Measurements from ENCODE around the gene MOV10L1. TPM values are rescaled to one million over a fixed set of nuclear protein-coding genes. Genes with fewer than 3 reads are reported as not detected.

The MOV10L1 gene
- total RNA-seq, 1 donor from 2014 or later, result not detected

DNA sequence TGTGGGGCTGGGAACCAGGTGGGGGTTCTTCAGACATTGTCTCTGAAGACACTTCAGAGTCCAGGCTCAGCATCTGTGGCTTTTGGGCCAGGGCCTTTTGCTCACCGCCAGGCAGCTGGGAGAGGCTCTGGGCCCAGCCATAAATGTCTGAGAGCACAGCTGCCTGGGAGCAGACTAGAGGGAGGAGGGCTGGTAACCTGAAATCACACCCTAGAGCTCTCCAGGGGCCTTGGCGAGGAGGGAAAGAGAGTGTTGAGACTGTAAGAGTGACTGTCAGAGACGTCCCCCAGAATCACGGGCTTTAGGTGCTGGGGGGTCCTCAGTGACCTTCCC is 100.0 kb downstream of the MOV10L1 start:
- H3K4me3 ChIP-seq, result peak overlapping the region; percentile 58 to 62
- H3K27ac ChIP-seq, result peak overlapping the region; percentile 77 to 89
- H3K9me3 ChIP-seq, result no peaks in the 10 kb centered on the region
- peaks cover 9 to 36% of the 10 kb centered on the region in 2 donors for H3K4me1 ChIP-seq
- DNase-seq (ENCODE audit: low spot score in 2 of 2), result no peak
- intact Hi-C loops (cut with DNase I), result loop anchor here (5.0 kb wide), 2 partner anchors 228 to 273 kb away; partner anchors contain the start of genes ALG12, CRELD2 and PIM3
- H3K36me3 ChIP-seq, result peaks cover 13 to 18% of the 10 kb centered on the region in 2 donors
- H3K27me3 ChIP-seq, result no peaks in the 10 kb centered on the region
- TF ChIP-seq, protein P1, sequence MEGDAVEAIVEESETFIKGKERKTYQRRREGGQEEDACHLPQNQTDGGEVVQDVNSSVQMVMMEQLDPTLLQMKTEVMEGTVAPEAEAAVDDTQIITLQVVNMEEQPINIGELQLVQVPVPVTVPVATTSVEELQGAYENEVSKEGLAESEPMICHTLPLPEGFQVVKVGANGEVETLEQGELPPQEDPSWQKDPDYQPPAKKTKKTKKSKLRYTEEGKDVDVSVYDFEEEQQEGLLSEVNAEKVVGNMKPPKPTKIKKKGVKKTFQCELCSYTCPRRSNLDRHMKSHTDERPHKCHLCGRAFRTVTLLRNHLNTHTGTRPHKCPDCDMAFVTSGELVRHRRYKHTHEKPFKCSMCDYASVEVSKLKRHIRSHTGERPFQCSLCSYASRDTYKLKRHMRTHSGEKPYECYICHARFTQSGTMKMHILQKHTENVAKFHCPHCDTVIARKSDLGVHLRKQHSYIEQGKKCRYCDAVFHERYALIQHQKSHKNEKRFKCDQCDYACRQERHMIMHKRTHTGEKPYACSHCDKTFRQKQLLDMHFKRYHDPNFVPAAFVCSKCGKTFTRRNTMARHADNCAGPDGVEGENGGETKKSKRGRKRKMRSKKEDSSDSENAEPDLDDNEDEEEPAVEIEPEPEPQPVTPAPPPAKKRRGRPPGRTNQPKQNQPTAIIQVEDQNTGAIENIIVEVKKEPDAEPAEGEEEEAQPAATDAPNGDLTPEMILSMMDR (IDR thresholded peaks at IDR 0.05), result no peak

DNA sequence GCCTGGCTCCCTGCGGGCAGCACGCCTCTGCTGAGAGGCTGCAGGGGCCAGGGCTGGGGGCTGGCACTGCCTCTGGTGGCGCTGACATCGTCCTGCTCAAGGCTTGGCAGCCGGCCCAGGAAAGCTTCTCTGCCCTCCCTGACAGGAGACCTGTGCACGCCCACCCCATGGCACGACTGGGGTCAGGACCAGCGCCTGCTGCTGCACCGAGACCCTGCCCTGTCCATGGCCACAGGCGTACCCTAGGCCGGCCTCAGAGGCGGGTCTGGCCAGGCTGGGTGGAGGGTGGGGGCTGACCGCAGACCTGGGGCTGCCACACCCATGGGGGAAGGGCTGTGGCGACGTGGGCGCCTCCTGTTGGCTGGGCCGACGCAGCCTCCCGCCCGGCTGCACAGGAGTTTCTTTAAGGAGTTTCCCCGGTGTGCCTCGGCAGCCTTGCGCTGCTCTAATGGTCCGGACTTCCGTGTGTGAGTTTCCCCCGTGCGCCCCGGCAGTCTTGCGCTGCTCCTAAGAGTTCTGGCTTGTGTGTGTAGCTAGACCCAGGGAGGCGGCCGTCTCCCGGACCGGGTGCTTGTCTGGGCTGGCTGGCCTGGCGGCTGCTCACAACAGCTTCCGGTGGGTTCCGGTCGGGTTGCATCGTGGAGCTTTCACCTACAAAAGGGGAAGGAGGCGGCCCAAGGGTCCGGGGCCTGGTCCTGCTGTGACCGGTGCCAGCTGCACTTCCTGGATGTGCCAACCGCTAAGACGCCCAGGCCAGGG is 100.6 kb downstream of the MOV10L1 start:
- peak overlapping the region; percentile 58 to 62 for H3K4me3 ChIP-seq
- no peaks in the 10 kb centered on the region for H3K27me3 ChIP-seq
- TF ChIP-seq, protein P1 (IDR thresholded peaks at IDR 0.05), result peak in 2 of 3 experiments; percentile 43 to 51
- no peaks in the 10 kb centered on the region for H3K9me3 ChIP-seq
- H3K27ac ChIP-seq, result peak overlapping the region; percentile 77 to 89
- intact Hi-C loops (cut with DNase I), result no loop called here
- H3K36me3 ChIP-seq, result peaks cover 13 to 21% of the 10 kb centered on the region in 2 donors
- H3K4me1 ChIP-seq, result peaks cover 9 to 32% of the 10 kb centered on the region in 2 donors
- peak; percentile 62 to 89 for DNase-seq (ENCODE audit: low spot score in 2 of 2)

DNA sequence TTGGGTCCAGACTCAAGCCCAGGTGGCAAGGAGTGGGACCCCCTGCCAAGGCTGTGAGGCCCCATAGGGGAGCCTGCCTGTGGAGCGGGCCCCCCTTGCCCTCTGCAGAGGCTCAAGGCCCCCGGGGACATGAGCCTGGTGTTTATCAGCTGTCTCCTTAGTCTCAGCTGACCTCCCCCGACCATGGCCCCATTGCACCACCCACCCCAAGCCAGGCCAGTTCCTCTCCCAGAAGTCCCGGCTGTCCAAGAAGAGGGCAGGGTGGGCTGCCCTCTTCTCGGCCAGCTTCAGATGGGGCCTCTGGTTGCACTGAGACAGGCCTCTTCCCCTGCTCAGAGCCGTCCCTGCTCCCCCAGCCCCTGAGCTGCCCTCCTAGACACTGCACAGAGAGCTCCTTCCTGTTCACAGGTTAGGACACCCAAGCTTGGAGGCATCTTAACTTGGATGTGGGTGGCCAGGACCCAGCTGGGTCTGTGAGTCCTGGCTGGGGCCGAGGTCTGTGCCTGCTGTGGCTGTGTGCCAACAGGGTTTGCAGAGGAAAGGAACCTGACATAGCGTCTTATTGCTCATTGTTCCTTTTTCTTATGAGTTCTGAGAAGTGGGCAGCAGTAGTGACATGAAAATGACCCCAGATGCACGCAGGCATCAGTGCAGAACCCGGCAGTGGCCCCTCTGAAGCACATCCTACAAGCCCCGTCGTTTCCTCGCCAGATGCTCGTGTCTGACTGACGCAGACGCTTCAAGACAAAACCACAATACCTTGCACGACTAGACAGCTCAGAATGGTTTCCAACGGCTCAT is 101.3 kb downstream of the MOV10L1 start:
- Histone ChIP-seq H3K9me3 (no peaks in the 10 kb centered on the region), H3K27ac (peak overlapping the region; percentile 77 to 89), H3K4me3 (peak overlapping the region; percentile 58 to 62), H3K4me1 (peaks cover 9 to 31% of the 10 kb centered on the region in 2 donors), H3K36me3 (peaks cover 13 to 21% of the 10 kb centered on the region in 2 donors), H3K27me3 (no peaks in the 10 kb centered on the region)
- peak in 1 of 2 donors; percentile 87 for DNase-seq (ENCODE audit: low spot score in 2 of 2)
- TF ChIP-seq, protein P1 (IDR thresholded peaks at IDR 0.05), result no peak
- intact Hi-C loops (cut with DNase I), result no loop called here

DNA sequence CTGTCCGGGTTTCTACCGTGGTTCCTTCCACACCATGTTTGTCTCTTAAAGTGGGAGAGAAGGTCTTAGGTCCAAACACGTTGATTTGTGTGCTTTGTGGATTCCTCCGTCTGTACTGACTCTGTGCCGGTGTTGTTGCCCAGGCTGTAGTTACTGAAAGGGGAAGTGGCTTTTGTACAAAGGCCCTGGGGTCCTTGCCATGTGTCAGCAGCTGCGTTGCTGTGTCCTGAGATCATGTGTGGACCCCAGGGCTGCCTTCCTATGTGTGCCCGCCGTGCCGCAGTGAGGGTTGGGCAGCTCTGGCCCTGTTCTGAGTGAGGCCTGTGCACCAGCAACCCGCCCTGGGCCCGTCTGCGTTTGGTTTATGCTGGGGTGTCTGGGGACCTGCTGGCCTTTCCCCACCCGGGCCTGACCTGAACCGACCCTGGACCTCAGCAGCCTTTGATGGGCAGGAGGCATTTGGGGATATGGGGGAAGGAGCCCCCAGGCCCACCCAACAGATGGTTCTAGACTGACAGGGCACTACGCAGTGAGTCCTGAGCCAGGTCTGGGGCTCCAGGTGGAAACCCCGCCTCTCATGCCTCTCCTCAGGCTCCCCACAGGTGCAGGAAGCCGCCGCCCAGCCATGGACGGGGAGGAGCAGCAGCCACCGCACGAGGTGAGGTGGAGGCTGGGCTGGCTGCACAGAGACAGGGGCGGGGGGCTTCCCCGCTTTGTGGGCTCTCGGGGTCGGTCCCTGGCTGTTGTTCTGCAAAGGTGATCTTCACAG is 102.8 kb downstream of the MOV10L1 start:
- H3K4me1 ChIP-seq, result peaks cover 9 to 24% of the 10 kb centered on the region in 2 donors
- intact Hi-C loops (cut with DNase I), result no loop called here
- H3K4me3 ChIP-seq, result no peak overlapping the region
- no peaks in the 10 kb centered on the region for H3K9me3 ChIP-seq
- no peaks in the 10 kb centered on the region for H3K27me3 ChIP-seq
- TF ChIP-seq, protein P1 (IDR thresholded peaks at IDR 0.05), result no peak
- peaks cover 17 to 24% of the 10 kb centered on the region in 2 donors for H3K36me3 ChIP-seq
- peak overlapping the region; percentile 77 to 89 for H3K27ac ChIP-seq
- DNase-seq (ENCODE audit: low spot score in 2 of 2), result no peak

DNA sequence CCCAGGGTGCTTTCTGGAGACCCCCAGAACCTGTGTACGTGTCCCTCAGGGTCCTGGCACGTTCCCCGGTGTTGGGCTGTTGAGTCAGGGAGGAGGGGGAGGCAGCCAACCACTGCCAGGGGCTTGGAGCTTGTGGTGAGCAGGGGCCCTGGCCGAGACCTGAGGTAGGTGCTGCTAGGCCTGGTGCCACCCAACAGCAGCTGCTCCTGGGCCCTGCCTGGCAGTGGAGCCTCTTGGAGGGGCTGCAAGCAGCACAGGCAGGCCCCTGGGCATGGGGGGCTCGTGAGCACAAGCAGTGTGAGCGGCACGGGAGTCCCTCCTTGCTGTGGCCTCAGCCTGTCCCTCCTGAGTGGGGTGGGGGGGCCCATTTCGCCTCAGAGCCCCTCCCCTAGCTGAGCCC is 103.8 kb downstream of the MOV10L1 start:
- no peak for DNase-seq (ENCODE audit: low spot score in 2 of 2)
- TF ChIP-seq, protein P1 (IDR thresholded peaks at IDR 0.05), result no peak
- peaks cover 9 to 24% of the 10 kb centered on the region in 2 donors for H3K4me1 ChIP-seq
- H3K4me3 ChIP-seq, result no peak overlapping the region
- H3K27me3 ChIP-seq, result no peaks in the 10 kb centered on the region
- intact Hi-C loops (cut with DNase I), result no loop called here
- no peak overlapping the region for H3K27ac ChIP-seq
- peaks cover 24 to 33% of the 10 kb centered on the region in 2 donors for H3K36me3 ChIP-seq
- H3K9me3 ChIP-seq, result no peaks in the 10 kb centered on the region

All from ascending aorta (tissue), 2 donors.